ENCODE measurements around the gene CTNNBIP1. TPM values are rescaled to one million over a fixed set of nuclear protein-coding genes. Genes with fewer than 3 reads are reported as not detected.

Gene CTNNBIP1
- total RNA-seq, 2 experiments from 2014 or later: 9.0 to 9.6 TPM

DNA sequence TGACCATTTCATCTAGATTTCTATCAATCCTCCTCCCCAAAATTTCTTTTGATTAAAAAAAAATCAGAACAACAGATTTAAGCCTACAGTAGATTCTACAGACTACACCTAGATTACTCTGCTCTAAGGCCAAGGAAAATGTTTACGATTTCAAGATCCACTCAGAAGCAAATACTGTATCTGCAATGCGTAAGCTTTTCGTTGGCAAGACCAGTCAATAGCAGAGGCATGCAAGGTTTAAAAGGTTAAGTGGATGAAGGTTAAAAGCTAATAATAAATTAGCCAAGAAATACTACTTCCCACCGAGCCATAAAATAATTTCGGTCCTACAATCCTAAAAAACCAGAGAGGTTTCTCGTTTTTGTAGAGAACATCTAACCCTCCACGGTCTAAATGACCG is 87.6 kb downstream of the CTNNBIP1 start:
- POLR2A ChIA-PET: interaction anchor here (1.1 kb wide), 1 partner anchor 193 kb away, joined by 3 read pairs; no protein-coding TSS in a partner anchor

DNA sequence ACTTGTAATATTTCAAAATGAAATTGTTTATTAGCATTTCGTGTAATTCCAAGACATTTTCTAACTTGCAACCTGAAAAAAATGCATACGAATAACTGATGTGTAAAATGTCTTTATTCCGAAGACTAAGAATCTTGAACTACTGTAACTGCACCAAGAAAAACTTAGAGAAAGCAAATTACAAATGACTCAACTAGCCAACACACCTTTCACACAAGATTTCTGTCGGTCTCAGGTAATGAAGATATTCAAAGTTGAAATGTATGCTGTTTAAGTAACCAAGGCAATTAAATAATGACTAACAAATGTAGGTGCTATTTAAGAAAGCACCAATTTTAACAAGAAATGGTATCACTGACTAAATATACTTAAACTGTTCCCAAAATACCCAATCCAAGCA is 88.4 kb downstream of the CTNNBIP1 start:
- Mint-ChIP-seq H3K4me1 (ENCODE audit: low read depth) (peaks cover 29% of the 10 kb centered on the region), H3K9me3 (no peaks in the 10 kb centered on the region), H3K36me3 (ENCODE audit: low read depth) (peaks cover 2% of the 10 kb centered on the region), H3K27me3 (peaks cover 9% of the 10 kb centered on the region), H3K27ac (no peak overlapping the region), H3K4me3 (peak overlapping the region; percentile 87)
- ATAC-seq: no peak
- CTCF ChIA-PET: interaction anchor here (0.5 to 2.6 kb wide), 4 partner anchors 37 to 241 kb away, joined by 3 to 20 read pairs (median 5); no protein-coding TSS in a partner anchor
- no peak for DNase-seq
- POLR2A ChIA-PET: interaction anchor here (1.1 kb wide), 1 partner anchor 192 kb away, joined by 3 read pairs; no protein-coding TSS in a partner anchor
- intact Hi-C loops (cut with micrococcal nuclease): loop anchor here (2.0 kb wide), 1 partner anchor 33 kb away; no protein-coding TSS in a partner anchor
- TF ChIP-seq, protein P1, sequence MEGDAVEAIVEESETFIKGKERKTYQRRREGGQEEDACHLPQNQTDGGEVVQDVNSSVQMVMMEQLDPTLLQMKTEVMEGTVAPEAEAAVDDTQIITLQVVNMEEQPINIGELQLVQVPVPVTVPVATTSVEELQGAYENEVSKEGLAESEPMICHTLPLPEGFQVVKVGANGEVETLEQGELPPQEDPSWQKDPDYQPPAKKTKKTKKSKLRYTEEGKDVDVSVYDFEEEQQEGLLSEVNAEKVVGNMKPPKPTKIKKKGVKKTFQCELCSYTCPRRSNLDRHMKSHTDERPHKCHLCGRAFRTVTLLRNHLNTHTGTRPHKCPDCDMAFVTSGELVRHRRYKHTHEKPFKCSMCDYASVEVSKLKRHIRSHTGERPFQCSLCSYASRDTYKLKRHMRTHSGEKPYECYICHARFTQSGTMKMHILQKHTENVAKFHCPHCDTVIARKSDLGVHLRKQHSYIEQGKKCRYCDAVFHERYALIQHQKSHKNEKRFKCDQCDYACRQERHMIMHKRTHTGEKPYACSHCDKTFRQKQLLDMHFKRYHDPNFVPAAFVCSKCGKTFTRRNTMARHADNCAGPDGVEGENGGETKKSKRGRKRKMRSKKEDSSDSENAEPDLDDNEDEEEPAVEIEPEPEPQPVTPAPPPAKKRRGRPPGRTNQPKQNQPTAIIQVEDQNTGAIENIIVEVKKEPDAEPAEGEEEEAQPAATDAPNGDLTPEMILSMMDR (IDR thresholded peaks at IDR 0.05): no peak

More for the DNA sequence above, 87.6 kb downstream of the CTNNBIP1 start:
- peaks cover 31% of the 10 kb centered on the region for H3K4me1 Mint-ChIP-seq (ENCODE audit: low read depth)
- H3K9me3 Mint-ChIP-seq: no peaks in the 10 kb centered on the region
- peak overlapping the region; percentile 87 for H3K4me3 Mint-ChIP-seq
- H3K36me3 Mint-ChIP-seq (ENCODE audit: low read depth): peaks cover 2% of the 10 kb centered on the region
- DNase-seq (no peak), ATAC-seq (no peak)
- H3K27ac Mint-ChIP-seq: peak overlapping the region; percentile 82
- H3K27me3 Mint-ChIP-seq: peaks cover 9% of the 10 kb centered on the region
- TF ChIP-seq, protein P1 (IDR thresholded peaks at IDR 0.05): no peak
- intact Hi-C loops (cut with micrococcal nuclease): loop anchor here (2.0 kb wide), 1 partner anchor 34 kb away; no protein-coding TSS in a partner anchor
- CTCF ChIA-PET: interaction anchor here (1.2 kb wide), 2 partner anchors 38 to 100 kb away, joined by 3 to 7 read pairs; no protein-coding TSS in a partner anchor

DNA sequence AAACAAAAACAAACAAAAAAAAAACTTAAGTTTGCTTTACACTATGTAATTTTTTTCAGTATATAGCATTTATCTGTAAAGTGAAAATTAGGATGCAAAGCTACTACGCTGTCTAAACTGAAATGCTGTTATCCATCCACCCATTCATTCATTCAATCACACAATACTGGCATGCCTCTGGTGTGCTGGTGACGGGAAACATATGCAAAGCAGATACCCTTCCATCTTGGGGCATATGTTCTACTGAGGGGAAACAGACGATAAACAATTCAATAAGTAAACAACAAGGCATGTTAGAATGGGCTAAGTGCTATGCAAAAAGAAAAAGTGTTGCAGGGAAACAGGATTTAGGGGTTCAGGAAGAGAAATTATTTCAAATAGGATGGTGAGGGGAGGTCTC is 89.5 kb downstream of the CTNNBIP1 start:
- H3K27me3 Mint-ChIP-seq: peaks cover 6% of the 10 kb centered on the region
- TF ChIP-seq, protein P1 (IDR thresholded peaks at IDR 0.05): no peak

DNA sequence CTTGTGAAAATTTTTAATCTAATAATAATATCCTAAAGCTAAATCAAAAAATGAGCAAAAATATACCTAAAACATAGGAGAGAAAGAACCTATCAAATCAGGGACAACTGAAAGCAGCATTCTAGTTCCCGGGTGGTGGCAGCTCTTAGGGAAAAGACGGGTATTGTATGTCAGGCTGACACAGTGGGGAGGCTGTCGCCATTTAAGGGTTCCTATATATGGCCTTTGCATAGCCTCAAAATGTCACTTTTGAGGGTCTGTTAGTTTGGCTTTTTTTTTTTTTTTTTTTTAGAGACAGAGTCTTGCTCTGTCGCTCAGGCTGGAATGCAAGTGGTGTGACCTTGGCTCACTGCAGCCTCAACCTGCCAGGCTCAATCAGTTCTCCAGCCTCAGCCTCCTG is 92.3 kb downstream of the CTNNBIP1 start:
- intact Hi-C loops (cut with micrococcal nuclease): no loop called here
- no peak for DNase-seq
- ChIA-PET POLR2A (no interaction called here), CTCF (interaction anchor here (1.0 to 4.8 kb wide), 2 partner anchors 33 to 50 kb away, joined by 5 to 25 read pairs; no protein-coding TSS in a partner anchor)
- H3K4me1 Mint-ChIP-seq (ENCODE audit: low read depth): peaks cover 20% of the 10 kb centered on the region
- TF ChIP-seq, protein P1 (IDR thresholded peaks at IDR 0.05): no peak
- no peaks in the 10 kb centered on the region for H3K36me3 Mint-ChIP-seq (ENCODE audit: low read depth)
- no peaks in the 10 kb centered on the region for H3K27me3 Mint-ChIP-seq
- no peak overlapping the region for H3K4me3 Mint-ChIP-seq
- no peak overlapping the region for H3K27ac Mint-ChIP-seq
- no peak for ATAC-seq
- no peaks in the 10 kb centered on the region for H3K9me3 Mint-ChIP-seq

More for the DNA sequence above, 89.5 kb downstream of the CTNNBIP1 start:
- Mint-ChIP-seq H3K4me3 (no peak overlapping the region), H3K4me1 (ENCODE audit: low read depth) (peaks cover 27% of the 10 kb centered on the region), H3K36me3 (ENCODE audit: low read depth) (peaks cover 2% of the 10 kb centered on the region), H3K27ac (no peak overlapping the region), H3K9me3 (no peaks in the 10 kb centered on the region)
- no peak for DNase-seq
- intact Hi-C loops (cut with micrococcal nuclease): no loop called here
- CTCF ChIA-PET: interaction anchor here (1.0 to 2.6 kb wide), 3 partner anchors 16 to 48 kb away, joined by 4 to 20 read pairs (median 4); no protein-coding TSS in a partner anchor
- POLR2A ChIA-PET: interaction anchor here (0.6 to 1.5 kb wide), 2 partner anchors 48 to 193 kb away, joined by 3 to 4 read pairs; no protein-coding TSS in a partner anchor
- no peak for ATAC-seq

DNA sequence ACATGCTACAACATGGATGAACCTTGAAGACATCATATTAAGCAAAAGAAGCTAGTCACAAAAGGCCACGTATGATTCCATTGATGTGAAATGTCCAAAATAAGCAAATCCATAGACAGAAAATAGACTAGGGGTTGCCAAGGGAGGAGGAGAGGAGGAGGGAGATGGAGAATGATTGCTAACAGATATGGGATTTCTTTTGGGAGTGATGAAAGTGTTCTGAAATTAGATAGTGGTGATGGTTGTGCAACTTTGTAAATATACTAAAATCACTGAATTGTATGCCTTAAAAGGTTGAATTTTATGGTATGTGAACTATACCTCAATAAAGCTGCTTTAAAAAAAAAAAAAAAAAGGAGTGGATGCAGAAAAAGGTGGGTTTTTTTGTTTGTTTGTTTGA is 93.9 kb downstream of the CTNNBIP1 start:
- no peak overlapping the region for H3K4me3 Mint-ChIP-seq
- DNase-seq (no peak), ATAC-seq (no peak)
- H3K27ac Mint-ChIP-seq: no peak overlapping the region
- no peaks in the 10 kb centered on the region for H3K27me3 Mint-ChIP-seq
- ChIA-PET POLR2A (interaction anchor here (0.6 to 1.4 kb wide), 2 partner anchors 14 to 161 kb away, joined by 3 read pairs; no protein-coding TSS in a partner anchor), CTCF (interaction anchor here (0.6 to 4.8 kb wide), 4 partner anchors 11 to 52 kb away, joined by 3 to 25 read pairs (median 4); no protein-coding TSS in a partner anchor)
- intact Hi-C loops (cut with micrococcal nuclease): no loop called here
- peaks cover 9% of the 10 kb centered on the region for H3K4me1 Mint-ChIP-seq (ENCODE audit: low read depth)
- TF ChIP-seq, protein P1 (IDR thresholded peaks at IDR 0.05): no peak
- H3K9me3 Mint-ChIP-seq: no peaks in the 10 kb centered on the region
- no peaks in the 10 kb centered on the region for H3K36me3 Mint-ChIP-seq (ENCODE audit: low read depth)
